ENCODE data around the gene ACSM2B. TPM values are rescaled to one million over a fixed set of nuclear protein-coding genes. Genes with fewer than 3 reads are reported as not detected.

Gene ACSM2B
- total RNA-seq, 1 donor from 2014 or later: not detected

GRCh38 chr16:20620003-20620402, 43.8 kb upstream of the ACSM2B start:
- Histone ChIP-seq H3K36me3 (no peaks in the 10 kb centered on the region), H3K27ac (no peak overlapping the region), H3K9me3 (no peaks in the 10 kb centered on the region), H3K4me1 (peaks cover 0 to 1% of the 10 kb centered on the region in 2 donors), H3K4me3 (no peak overlapping the region), H3K27me3 (no peaks in the 10 kb centered on the region)
- intact Hi-C loops (cut with DNase I): no loop called here
- DNase-seq (ENCODE audit: low spot score in 2 of 2): no peak
- TF ChIP-seq, protein P1, sequence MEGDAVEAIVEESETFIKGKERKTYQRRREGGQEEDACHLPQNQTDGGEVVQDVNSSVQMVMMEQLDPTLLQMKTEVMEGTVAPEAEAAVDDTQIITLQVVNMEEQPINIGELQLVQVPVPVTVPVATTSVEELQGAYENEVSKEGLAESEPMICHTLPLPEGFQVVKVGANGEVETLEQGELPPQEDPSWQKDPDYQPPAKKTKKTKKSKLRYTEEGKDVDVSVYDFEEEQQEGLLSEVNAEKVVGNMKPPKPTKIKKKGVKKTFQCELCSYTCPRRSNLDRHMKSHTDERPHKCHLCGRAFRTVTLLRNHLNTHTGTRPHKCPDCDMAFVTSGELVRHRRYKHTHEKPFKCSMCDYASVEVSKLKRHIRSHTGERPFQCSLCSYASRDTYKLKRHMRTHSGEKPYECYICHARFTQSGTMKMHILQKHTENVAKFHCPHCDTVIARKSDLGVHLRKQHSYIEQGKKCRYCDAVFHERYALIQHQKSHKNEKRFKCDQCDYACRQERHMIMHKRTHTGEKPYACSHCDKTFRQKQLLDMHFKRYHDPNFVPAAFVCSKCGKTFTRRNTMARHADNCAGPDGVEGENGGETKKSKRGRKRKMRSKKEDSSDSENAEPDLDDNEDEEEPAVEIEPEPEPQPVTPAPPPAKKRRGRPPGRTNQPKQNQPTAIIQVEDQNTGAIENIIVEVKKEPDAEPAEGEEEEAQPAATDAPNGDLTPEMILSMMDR (IDR thresholded peaks at IDR 0.05): no peak

DNA sequence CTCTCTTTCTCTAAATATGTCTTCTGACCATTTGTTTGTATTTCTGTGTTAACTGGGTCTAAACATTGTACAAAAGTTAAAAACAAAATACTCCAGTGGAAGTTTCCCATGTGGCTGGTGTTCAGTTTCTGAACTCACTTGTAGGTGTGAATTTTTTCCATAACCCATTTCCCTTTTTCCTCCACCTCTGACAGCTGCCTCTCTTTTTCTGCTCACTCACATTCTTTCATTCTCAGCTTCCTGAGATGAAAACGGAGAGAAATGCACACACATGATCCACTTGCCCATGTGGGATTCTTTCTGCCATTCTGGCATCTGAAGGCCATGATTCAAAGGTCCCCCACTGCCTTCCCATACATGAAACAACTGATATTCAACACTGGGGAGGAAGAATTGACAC, 41.1 kb upstream of the ACSM2B start:
- H3K4me1 ChIP-seq: peaks cover 0 to 9% of the 10 kb centered on the region in 2 donors
- H3K9me3 ChIP-seq: no peaks in the 10 kb centered on the region
- DNase-seq (ENCODE audit: low spot score in 2 of 2): no peak
- H3K36me3 ChIP-seq: no peaks in the 10 kb centered on the region
- no peak overlapping the region for H3K27ac ChIP-seq
- H3K27me3 ChIP-seq: no peaks in the 10 kb centered on the region
- intact Hi-C loops (cut with DNase I): loop anchor here (10.0 kb wide), 1 partner anchor 548 kb away; no protein-coding TSS in a partner anchor
- TF ChIP-seq, protein P1 (IDR thresholded peaks at IDR 0.05): no peak
- H3K4me3 ChIP-seq: no peak overlapping the region

DNA sequence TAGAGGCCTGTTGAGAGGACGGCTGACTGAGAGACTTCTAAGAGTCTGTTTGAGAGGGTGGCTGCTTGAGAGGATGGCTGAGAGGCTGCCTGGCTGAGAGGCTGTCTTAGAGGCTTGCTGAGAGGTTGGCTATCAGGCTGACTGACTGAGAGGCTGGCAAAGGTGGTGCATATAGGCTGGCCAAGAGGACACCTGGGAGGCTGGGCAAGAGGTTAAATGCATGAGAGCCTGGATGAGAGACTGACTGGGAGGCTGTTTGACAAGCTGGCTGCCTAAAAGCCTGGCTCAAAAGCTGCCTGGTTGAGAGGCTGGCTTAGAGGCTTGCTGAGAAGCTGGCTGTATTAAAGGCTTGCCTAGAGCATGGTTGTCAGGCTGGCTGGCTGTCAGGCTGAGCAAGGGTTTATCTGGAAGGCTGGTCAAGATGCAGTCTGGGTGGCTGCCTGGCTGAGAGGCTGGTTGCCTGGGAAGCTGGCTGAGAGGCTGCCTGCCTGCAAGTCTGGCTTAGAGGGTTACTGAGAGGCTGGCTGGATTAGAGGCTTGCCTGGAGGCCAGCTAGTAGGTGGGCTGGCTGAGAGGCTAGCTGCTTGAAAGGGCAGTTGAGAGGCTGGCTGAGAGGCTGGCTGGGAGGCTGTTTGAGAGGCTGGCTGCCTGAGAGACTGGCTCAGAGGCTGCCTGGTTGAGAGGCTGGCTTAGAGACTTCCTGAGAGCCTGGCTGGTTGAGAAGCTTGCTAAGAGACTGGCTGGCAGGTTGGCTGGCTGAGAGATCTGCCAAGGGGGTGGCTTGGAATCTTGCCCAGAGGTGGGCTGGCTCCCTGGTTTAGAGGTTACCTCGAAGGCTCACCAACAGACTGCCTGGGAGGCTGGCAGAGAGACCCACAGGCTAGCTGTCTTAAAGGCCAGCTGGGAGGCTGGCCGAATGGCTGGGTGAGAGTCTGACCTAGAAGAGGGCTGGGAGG, 38.3 kb upstream of the ACSM2B start:
- no peaks in the 10 kb centered on the region for H3K9me3 ChIP-seq
- H3K27ac ChIP-seq: peak overlapping the region; percentile 98 to 99
- TF ChIP-seq, protein P1 (IDR thresholded peaks at IDR 0.05): no peak
- H3K4me1 ChIP-seq: peaks cover 6 to 19% of the 10 kb centered on the region in 2 donors
- no peaks in the 10 kb centered on the region for H3K36me3 ChIP-seq
- peak overlapping the region; percentile 41 to 49 for H3K4me3 ChIP-seq
- no peak for DNase-seq (ENCODE audit: low spot score in 2 of 2)
- intact Hi-C loops (cut with DNase I): loop anchor here (5.0 to 10.0 kb wide), 2 partner anchors 193 to 550 kb away; partner anchors contain the start of genes ERI2 and REXO5
- no peaks in the 10 kb centered on the region for H3K27me3 ChIP-seq

- TF ChIP-seq, protein P1 (IDR thresholded peaks at IDR 0.05): no peak
- H3K4me3 ChIP-seq: peak overlapping the region; percentile 41 to 49
These were observed 37.5 kb upstream of the ACSM2B start for GRCh38 chr16:20613481-20614185.

More at GRCh38 chr16:20613481-20614185, 37.5 kb upstream of the ACSM2B start:
- Histone ChIP-seq H3K36me3 (no peaks in the 10 kb centered on the region), H3K4me1 (peaks cover 6 to 19% of the 10 kb centered on the region in 2 donors), H3K9me3 (no peaks in the 10 kb centered on the region), H3K27me3 (no peaks in the 10 kb centered on the region), H3K27ac (peak overlapping the region; percentile 98 to 99)
- intact Hi-C loops (cut with DNase I): loop anchor here (2.0 to 10.0 kb wide), 4 partner anchors 61 to 551 kb away; partner anchors contain the start of genes ERI2, REXO5 and THUMPD1
- no peak for DNase-seq (ENCODE audit: low spot score in 2 of 2)

Measured in ascending aorta (tissue), 2 donors.